ENCODE results near the gene ENAH.

The ENAH gene

DNA sequence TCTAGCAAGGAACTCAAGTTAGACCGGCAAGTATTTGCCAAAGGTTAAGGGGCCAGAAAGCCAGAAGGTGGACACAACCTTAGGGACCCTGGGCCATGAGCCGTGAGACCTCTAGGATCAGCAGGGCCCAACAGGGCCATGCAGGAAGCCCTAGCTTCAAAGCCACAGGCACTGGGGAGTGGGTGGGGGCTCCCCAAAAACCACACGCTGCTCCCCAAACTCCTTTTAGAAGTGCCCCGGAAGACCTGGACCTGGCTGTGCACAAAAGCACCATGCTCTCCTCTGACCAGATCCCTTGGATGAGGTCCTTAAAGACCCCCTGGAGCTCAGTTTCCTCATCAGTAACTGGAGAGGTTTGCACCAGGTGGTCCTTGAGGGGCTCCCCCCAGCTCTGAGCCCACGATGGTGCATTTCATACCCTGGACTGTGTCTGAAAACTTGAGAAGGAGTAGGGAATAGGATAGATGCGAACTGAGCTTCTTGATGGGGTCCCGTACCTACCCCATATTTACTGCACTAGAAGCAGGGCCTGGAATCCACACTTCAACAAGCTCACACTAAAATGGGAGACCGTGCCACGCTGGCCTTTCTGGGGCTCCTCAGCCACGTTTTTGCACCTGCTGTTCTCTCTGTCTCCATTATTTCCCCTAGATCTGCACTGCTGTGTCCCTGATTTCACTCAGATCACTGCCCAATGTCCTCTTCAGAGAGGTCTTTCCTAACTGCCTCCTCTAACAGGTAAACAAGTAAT is 184.5 kb downstream of the ENAH start:
- DNase-seq, result no peak

DNA sequence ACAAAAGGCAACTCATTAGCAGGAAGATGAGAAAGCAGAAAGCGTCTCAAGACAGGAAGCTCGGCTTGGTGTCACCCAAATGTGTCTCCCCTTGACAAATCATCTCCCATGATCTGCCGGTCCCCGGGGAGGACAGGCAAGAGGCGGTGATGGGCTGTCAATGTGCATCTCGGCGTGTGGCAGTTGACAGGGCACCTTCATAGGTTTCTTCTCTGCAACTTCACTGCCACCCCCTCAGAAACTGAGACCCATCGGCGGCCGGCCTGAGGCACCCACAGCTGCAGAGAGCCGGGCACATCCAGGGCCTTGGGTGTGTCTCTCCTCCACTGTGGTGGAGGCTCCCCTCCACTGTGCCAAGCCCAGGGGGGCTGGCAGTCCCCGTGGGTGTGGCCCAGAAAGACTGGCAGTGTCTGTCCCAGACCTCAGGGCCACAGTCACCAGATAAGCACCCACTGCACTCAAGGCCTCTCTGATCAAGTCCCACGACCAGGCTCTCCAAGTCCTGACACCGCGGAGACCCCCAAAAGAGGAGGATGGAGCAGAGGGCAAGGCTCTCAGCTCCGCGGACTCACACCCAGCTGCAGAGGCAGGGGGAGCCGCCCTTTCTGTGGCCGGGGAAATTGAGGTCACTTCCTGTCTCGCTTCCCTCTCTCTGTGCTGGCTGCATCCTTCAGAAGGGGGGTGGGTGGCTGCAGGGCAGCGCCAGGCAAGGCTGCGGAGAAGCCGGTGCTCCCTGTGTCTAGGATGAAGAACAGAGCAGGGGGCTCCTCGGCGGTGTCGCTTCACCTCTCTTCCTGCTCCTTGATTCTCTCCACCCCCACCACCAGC is 185.5 kb downstream of the ENAH start:
- no peak for DNase-seq

DNA sequence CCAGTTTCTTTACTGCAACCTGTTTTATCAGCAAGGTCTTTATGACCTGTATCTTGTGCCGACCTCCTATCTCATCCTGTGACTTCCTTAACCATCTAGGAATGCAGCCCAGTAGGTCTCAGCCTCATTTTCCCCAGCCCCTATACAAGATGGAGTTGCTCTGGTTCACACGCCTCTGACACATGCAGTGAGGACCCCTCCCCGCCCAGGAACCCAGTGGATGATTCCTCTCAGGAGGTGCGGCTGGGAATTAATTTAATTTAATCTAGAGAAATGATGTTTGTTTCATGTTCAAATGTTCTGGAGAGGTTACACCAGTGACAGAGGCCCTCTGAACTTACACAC is 186.1 kb downstream of the ENAH start:
- no peak for DNase-seq

DNA sequence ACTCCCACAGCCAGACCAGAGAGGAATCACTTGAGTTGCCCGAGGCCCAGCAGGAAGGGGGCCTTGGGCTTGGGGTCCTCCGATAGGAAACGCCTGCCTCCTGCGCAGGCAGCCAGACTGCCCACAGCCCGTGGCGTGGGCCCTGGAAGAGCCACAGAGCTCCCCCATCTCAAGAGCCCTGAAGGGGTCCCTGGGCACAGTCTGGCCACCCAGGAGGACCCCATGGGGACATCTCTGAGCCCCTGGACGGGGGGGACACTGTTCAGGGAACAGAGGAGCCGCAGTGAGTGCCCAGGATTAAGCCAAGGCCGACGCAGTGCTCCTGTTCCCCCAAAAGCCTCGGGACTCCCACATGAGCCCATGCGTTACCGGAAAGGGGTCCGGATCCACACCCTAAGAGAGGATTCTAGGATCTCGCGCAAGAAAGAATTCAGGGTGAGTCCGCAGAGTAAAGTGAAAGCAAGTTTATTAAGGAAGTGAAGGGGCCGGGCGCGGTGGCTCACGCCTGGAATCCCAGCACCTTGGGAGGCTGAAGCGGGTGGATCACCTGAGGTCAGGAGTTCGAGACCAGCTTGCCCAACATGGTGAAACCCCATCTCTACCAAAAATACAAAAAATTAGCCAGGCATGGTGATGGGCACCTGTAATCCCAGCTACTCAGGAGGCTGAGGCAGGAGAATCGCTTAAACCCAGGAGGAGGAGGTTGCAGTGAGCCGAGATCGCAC is 187.0 kb downstream of the ENAH start:
- DNase-seq, result no peak

DNA sequence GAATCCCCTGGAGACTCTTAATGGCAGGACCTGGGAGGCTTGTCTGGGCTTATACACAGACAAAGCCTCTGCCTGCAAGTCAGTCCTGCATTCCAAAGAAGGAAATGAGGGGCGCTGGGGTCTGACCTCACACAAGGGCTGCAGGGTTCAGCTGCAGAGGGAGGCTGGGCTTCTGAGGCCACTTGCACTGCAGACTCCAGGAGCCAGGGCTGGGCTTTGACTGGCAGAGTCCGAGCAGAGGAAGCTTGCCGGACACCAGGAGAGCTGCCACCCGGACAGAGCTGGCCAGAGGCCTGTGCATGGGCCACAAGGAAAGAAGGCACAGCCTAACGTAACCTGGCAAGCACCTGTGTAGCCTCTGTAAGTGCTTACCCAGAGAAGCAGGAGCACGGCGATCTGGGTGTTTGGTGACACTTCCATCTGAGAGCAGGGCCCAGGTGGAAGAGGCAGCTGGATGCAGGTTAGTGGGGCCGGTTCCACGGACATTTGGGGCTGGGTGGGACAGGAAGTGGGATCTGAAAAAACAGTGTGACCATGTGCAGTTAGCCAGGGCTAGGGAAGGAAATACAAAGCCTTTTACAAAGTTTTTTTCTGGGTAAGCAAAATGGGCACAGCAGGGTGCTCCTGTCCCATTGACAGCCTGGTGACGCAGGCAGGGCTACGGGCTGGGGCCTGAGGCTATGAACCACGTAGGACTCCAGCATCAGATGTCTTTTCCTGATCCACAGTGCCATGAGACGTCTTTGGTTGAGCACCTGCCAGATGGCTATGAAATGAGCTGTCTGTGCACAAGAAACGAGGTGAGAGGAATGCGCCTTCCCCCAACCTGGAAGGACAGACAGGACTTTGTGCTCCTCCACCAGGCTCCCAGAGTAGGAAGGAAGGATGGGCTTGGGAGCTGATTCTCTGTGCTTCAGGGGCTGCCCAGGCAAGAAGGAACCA is 187.8 kb downstream of the ENAH start:
- DNase-seq, result no peak

DNA sequence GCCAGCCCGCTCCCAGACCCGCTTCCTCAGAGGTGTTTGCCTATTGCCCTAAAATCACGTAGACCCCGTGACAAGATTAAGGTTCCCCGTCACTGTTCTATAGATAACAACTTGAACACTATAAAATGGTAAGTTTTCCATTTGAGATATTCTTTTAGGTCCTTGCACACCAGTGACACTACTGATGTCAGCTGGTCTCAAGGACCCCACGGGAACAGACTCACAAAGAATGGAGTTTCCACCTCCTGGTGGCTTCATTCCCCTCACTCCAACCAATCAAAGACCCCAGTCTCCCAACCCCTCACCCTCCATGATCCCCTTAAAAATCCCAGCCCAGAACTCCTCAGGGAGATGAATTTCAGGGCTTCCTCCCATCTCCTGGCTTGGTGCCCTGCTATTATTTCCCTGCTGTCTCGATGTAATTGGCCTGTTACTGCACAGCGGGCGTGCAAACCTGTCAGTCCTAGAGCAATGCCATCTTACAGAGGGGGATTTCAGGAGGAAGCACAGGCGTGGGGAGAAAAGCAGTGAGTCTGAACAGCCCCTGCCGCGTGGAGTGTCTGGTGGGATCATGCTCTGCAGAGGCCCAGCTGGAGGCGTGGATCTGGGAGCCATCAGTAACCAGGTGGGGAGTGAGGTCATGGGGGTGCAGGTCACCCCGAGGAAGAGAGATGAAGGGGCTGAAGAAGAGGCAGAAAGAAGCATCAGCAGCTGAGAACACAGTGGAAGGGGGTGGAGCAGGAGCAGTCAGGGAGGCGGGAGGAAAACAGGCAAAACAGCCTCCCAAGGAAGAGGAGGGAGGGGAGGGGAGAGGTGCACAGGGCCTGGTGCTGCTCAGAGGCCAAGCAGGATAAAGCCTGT is 190.0 kb downstream of the ENAH start:
- DNase-seq, result peak; percentile 81

DNA sequence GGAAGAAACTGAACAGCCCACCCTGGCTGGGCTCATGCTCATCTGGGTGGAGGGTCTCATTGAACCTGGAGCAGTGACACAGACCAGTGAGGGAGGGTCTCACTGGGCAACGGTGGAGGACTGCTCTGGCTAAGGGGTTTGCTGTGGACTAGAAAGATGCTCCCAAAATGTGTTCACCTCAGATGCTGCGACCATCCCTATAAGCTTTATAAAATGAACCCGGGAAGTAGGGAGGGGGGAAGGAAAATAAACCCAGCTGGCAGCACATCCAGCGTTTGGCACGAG is 190.6 kb downstream of the ENAH start:
- peak; percentile 69 for DNase-seq

DNA sequence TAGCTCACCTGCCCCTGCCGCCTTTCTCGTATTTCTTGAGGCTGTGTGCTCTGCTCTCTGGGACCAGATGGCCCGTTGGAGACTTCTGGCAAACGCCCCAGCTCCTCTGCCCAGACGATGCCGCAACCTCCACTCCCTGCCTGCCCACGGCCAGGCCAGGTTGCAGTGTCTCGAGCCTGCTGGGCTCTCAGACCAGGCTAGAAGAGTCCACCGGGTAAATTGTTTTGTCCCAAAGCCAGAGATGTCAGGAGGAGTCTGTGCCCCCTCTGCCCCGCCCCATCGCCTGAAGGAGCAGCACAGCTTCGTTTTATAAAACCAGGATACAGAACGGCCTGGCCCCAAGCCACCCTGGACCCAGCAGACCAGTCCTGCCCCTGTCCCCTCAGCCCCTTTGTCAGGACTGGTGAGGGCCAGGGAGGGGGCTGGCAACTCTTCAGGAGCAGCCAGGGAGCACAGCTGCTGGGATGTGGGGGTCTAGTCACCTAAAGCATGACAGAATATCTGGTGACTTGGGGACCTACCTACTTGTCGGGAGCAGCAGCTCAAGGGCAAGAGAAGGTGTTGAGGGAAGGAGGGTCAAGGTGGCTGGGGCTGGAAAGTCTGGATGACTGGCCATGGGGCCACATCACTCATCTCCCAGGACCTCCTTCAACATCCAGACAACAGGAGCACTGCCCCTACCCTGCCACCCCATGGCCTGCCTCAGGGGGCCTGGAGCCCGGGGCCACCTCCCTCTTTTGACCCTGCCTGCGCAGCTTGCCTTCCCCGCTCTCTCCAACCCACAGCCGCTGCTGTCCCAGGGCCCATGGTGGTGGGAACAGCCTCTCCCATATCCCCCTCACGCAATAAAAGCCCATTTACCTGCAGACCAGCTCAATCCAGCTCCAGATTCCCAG is 191.1 kb downstream of the ENAH start:
- DNase-seq, result no peak

DNA sequence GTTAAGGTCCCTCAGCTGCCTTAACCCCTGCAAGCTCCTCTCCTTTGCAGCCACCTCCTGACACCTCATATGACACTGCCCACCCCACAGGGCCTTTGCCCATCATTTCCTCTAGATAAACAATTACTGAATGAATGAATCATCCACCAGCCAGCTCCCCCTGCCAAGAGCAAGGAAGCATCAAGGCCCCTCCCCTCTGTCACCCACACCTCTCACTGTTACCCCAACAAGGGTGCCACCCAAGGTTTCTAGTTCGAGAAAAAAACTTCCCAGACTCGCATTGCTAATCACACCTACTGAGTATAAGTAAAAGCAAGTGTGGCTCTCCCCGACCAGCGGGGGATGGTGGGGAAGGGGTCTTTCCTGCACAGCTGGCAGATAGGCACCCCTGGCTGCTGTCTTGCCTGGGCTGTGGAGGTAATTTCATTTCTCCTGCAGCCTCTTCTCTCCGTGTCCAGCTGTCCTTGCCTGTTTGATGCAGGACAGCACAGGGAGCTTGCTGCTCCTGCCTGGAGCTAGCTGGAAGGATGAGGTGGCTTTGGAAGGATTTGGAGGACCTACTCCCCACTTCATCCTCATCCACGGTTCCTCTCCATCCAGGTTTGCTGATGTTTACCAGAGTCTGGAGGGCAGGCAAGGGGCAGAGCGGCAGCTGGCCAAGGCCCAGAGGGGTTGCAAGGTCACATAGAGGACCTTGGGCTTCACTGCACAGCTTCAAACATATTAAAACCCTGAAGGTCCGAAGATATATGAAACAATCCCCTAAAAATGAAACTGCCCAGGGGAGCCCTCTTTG is 192.0 kb downstream of the ENAH start:
- DNase-seq, result no peak

DNA sequence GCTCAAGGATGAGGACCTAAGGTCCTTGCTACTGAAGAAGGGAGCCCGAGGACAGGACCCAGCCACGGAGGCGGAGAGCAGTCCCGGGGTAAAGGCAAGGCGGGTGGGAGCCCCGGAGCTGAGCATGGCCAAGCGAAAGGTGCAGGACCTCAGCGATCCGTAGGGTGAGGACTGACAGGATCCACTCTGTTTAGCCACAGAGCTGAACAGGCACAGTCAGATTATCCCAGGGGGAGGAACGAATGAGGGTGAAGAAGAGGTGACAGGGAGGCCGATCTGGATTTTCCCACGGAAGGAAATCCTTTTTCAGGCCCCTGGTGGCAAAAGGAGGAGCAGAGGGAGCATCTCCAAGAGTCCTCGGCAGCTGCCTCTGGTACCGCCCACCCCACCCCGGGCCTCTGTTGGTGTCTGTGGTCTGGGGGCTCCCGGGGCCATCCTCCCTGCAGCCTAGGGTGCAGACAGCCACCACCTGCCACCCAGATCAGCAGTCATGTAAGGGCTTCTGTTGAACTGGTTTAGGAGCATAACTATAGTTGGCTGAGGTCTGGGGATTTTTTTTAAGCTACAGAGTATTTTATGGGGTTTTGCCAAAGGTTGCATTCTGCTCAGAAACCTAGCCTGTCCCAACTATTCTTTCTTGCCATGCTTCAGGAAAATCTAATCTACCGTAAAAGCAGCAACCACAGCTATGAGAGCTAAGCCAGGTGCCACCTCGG is 192.7 kb downstream of the ENAH start:
- no peak for DNase-seq

DNA sequence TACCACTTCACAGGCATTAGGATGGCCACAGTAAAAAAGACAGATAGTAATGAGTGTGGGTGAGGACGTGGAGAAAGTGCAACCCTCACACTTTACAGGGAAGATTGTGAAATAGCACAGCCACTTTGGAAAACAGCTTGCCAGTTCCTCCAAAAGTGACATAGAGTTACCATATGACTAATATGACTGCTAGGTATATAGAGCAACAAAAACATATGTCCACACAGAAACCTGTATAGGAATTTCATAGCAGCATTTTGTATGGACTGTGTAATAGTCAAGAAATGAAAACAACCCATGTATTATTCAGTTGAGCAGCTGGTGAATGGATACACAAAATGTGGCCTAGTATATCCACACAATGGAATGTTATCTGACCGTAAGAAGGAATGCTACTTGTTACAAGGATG is 194.7 kb downstream of the ENAH start:
- no peak for DNase-seq

DNA sequence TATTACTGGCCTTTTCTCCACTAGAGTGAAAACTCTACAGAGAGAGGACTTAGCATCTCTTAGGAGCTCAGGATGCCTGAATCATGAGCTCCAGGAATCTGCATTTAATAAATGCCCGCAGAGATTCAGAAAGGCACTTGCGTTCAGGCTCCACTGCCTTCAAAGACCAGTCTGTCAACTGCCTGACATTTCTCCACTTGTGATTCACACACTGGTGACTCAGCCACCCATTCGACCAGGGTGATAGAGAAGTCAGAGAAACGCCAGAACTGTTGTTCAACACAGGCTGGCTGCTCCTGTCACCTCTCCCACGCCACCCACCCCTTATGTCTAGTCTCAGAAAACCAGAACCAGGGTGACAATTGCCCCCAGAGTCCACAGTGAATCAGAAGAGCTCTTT is 198.2 kb downstream of the ENAH start:
- no peak for DNase-seq

DNA sequence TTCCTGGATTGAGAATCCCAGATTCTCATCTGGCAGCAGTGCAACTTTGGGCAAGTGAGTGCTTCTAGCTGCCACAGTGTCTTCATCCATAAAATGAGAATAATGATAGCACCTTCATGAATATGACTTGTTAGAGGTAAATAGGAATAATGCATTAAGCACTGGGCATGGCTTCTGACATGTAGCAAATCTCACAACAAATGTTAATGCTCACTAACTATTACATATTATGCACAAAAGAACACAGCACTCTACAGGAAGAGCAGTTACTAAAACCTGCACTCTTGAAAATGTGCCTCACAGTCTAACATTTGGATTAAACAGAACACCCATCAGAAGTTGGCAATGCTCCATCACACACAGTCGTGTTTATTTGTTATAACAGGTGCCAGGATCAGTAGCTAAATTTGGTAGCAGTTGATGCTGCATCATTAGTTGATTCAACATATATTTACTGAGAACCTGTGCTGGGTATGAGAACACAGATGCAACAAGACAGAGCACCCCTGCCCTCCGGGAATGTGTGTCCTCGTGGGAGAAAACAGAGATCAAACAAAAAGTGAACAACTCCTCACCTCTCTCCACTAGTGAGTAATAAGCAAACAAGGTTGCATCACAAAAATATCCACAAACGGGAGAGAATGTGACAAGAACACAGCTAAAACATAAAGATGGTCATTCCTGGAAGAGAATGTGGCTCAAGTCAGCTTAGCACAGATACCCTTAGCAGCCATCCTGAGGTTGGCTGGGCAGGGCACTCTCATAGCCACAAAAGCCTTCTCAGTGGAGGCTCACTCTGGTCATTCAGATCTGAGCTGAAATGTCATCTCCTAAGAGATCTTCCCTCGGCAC is 198.9 kb downstream of the ENAH start:
- peak; percentile 73 for DNase-seq

DNA sequence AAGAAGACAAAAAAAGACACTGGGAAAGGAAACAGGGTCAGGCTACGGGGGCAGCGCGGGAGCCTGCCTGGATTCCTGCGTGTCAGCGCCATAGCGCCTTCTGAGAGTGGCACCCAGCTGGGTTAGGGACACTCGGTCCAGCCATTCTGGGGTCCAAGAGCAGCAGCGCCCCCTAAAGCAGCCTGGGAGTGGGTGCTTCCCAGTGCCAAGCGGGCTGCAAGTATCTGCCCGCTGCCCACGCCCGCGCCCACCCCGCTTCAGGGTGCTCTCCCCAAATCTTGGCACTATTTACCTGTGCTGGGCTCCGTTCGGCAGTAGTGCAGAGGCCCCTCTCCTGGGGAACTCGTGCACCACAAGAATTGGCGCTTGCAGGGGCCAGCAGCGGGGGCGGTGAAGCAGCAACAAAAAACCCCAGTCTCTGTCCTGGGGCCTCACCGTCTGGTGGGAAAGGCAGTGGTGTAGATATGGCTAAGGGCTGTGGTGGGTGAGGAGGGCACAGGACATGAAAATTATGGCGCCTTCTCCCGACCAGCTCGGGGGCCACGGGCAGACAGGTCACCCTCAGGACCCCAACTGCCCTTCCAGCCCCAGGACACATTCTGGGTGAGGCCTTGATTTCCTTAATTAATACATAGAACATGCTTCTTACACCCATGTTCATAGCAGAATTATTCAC is 200.9 kb downstream of the ENAH start:
- no peak for DNase-seq

DNA sequence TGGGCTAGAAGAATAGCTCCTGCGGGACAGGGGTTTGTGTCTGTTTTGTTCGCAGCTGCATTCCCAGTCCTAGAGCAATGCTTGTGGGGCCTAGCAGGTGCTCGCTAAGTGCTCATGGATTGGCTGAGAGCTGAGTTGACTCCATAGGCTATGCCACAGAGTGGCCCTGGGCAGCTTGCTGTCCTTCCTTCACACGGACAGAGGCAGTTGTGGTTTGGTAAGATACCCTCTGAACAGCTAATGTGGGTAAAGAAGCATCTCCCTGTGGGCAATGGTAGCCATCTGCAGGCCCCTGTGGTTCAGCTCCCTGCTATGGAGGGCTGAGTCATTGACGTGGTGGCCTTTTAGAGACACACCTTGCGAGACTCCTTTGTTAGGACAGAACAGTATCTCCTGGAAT is 201.6 kb downstream of the ENAH start:
- DNase-seq, result no peak

DNA sequence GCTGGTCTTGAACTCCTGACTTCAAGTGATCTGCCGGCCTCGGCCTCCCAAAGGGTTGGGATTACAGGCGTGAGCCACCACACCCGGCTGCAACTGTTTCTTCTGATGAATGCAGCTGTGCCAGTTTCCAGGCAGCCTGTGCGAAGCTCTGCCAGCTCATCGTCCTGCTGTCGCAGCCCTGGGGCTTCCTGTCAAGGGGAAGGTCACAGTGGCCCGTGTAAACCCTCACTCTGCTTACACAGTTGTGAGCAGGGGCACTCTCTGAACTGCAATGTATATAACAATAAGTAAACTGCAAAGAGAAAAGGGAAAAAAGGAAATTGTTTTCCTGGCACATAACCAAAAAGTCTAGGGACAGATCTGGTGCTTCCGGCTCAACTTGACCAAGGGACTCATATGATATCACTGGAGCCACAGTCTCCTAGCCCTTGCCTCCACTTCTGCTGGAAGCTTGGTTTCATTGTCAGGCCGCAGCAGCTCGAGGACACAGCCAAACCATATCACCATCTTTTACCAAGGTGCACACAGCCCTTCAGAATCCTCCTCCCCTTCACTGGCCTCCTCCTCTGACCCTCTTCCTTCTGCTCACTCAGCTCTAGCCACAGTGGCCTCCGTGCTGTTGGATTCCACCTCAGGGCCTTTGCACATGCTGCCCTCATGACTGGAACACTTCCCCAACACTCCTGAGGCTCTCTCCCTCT is 202.3 kb downstream of the ENAH start:
- no peak for DNase-seq

DNA sequence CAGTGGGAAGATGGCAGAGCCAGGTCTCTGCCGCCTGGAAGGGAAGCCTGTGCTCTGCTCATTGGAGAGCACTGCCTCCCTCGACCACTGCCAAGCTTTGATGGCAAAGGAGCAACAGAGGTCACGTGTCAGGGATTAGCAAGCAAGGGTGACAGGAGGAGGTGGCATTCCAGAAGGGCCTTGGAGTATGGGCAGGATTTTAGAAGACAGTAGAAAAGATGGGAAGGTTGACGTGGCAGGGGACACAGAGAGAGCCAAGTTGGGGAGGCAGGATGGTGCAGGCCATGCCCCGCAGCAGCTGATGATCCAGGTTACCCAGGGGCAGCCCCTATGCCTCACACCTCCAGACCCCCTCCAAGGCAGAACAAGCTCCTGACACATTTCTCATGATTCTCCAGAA is 203.1 kb downstream of the ENAH start:
- no peak for DNase-seq
